ENCODE results near the gene ELP2. TPM values are rescaled to one million over a fixed set of nuclear protein-coding genes. Genes with fewer than 3 reads are reported as not detected.
"Not testable (repeated sequence)": the region's sequence is repeated elsewhere in the genome, so short reads cannot be mapped to it uniquely, and the experiment has no call there.

ELP2 gene
- polyA plus RNA-seq = 77.1 and 83.6 TPM in 2 replicates
- polyA minus RNA-seq = 112 and 141 TPM in 2 replicates

DNA sequence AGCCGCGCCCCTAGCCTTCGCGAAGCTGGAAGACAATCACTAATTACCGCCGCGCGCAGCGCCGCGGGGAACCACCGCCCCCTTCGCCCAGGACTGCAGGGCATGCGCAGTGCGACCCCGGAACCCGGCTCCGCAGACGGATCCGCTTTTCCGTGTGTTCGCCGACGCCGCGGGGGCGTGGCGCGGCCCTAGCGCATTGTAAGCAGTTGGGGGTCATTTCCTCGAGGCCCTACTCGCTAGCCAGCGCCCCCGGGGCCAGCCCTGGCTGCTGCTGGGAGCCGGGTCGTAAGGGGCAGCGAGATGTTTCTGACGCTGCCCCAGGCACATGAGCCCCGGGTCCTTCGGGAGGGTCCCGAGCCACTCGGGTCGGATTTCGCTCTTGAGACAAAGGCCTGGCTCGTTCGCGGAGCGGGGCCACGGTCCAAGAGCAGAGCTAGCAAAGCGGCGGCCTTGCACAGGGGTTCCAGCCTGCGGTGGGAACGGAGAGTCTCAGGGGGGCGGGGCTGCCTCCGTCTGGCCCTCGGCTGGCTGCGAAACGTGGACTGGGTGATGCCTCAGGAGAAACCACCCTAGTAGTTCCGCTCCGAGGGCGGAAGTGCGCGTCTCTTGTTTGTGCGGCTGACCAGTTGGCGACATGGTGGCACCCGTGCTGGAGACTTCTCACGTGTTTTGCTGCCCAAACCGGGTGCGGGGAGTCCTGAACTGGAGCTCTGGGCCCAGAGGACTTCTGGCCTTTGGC is at the start of gene ELP2, which contains the start of gene SLC39A6:
TSS of gene ELP2 (plus strand) at position 600 of the 739 bp plus-strand sequence. CDS start at position 635, 35 bp downstream.
TSS of gene SLC39A6 (minus strand) at position 41 of the 739 bp plus-strand sequence. CDS start 2,333 bp downstream, outside the sequence.
- Histone ChIP-seq H3K9me3 (ENCODE audit: low read length) (no peaks in the 10 kb centered on the region), H3K79me2 (replicated peaks; ENCODE audit: insufficient read depth, low read length) (peaks cover 89% of the 10 kb centered on the region), H3K27me3 (ENCODE audit: insufficient read depth, low read depth, low read length) (no peaks in the 10 kb centered on the region), H3K36me3 (ENCODE audit: insufficient read depth, low read length) (peaks cover 1% of the 10 kb centered on the region), H2AFZ (ENCODE audit: low read depth, low read length) (peak within 1 kb of the TSS; percentile 95), H3K9ac (ENCODE audit: low read length) (peak within 1 kb of the TSS; percentile 99), H3K9me2 (ENCODE audit: insufficient read depth, low read length) (no peaks in the 10 kb centered on the region), H4K20me1 (ENCODE audit: insufficient read depth) (no peaks in the 10 kb centered on the region), H3K27ac (ENCODE audit: low read length) (peak within 1 kb of the TSS; percentile 97), H3K4me2 (ENCODE audit: low read length) (peak within 1 kb of the TSS; percentile 90), H3K4me3 (ENCODE audit: low read length) (peak within 1 kb of the TSS; percentile 75), H3F3A (ENCODE audit: insufficient read depth, low read length, poor library complexity, severe bottlenecking) (no peaks in the 10 kb centered on the region)
- TF ChIP-seq RAD21 (conservative IDR thresholded peaks at IDR 0.05) (peak; percentile 21), EP300 (conservative IDR thresholded peaks at IDR 0.05; ENCODE audit: poor library complexity, severe bottlenecking) (peak; percentile 52), SMC3 (conservative IDR thresholded peaks at IDR 0.05; ENCODE audit: poor library complexity) (peak; percentile 23), MXI1 (conservative IDR thresholded peaks at IDR 0.05; ENCODE audit: poor library complexity, severe bottlenecking) (peak; percentile 98), TAF1 (IDR thresholded peaks at IDR 0.05; ENCODE audit: low read depth) (peak; percentile 78), EZH2 (IDR thresholded peaks at IDR 0.05; ENCODE audit: borderline replicate concordance, insufficient read depth, low read length, poor library complexity, severe bottlenecking) (no peak), POLR2AphosphoS5 (IDR thresholded peaks at IDR 0.05) (peak; percentile 83)
- TF ChIP-seq, protein P1, sequence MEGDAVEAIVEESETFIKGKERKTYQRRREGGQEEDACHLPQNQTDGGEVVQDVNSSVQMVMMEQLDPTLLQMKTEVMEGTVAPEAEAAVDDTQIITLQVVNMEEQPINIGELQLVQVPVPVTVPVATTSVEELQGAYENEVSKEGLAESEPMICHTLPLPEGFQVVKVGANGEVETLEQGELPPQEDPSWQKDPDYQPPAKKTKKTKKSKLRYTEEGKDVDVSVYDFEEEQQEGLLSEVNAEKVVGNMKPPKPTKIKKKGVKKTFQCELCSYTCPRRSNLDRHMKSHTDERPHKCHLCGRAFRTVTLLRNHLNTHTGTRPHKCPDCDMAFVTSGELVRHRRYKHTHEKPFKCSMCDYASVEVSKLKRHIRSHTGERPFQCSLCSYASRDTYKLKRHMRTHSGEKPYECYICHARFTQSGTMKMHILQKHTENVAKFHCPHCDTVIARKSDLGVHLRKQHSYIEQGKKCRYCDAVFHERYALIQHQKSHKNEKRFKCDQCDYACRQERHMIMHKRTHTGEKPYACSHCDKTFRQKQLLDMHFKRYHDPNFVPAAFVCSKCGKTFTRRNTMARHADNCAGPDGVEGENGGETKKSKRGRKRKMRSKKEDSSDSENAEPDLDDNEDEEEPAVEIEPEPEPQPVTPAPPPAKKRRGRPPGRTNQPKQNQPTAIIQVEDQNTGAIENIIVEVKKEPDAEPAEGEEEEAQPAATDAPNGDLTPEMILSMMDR (IDR thresholded peaks at IDR 0.05; ENCODE audit: poor library complexity, severe bottlenecking) = peak; percentile 34
- TF ChIP-seq, protein P2, sequence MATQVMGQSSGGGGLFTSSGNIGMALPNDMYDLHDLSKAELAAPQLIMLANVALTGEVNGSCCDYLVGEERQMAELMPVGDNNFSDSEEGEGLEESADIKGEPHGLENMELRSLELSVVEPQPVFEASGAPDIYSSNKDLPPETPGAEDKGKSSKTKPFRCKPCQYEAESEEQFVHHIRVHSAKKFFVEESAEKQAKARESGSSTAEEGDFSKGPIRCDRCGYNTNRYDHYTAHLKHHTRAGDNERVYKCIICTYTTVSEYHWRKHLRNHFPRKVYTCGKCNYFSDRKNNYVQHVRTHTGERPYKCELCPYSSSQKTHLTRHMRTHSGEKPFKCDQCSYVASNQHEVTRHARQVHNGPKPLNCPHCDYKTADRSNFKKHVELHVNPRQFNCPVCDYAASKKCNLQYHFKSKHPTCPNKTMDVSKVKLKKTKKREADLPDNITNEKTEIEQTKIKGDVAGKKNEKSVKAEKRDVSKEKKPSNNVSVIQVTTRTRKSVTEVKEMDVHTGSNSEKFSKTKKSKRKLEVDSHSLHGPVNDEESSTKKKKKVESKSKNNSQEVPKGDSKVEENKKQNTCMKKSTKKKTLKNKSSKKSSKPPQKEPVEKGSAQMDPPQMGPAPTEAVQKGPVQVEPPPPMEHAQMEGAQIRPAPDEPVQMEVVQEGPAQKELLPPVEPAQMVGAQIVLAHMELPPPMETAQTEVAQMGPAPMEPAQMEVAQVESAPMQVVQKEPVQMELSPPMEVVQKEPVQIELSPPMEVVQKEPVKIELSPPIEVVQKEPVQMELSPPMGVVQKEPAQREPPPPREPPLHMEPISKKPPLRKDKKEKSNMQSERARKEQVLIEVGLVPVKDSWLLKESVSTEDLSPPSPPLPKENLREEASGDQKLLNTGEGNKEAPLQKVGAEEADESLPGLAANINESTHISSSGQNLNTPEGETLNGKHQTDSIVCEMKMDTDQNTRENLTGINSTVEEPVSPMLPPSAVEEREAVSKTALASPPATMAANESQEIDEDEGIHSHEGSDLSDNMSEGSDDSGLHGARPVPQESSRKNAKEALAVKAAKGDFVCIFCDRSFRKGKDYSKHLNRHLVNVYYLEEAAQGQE (IDR thresholded peaks at IDR 0.05; ENCODE audit: borderline replicate concordance) = peak; percentile 70

DNA sequence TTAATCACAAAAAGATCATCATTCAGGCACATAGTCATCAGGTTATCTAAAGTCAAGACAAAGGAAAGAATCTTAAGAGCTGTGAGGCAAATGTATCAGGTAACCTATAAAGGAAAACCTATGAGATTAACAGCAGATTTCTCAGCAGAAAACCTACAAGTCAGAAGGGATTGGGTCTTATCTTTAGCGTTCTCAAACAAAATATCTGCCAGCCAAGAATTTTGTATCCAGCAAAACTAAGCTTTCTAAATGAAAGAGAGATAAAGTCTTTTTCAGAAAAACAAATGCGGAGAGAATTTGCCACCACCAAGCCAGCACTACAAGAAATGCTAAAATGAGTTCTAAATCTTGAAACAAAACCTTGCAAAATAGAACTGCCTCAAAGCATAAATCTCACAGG is 48.6 kb upstream of the ELP2 start:
- not testable (repeated sequence) for H3K27me3 ChIP-seq (ENCODE audit: insufficient read depth, low read depth, low read length); H3K9me2 ChIP-seq (ENCODE audit: insufficient read depth, low read length); H3K36me3 ChIP-seq (ENCODE audit: insufficient read depth, low read length); H3F3A ChIP-seq (ENCODE audit: insufficient read depth, low read length, poor library complexity, severe bottlenecking); H4K20me1 ChIP-seq (ENCODE audit: insufficient read depth); H3K79me2 ChIP-seq (replicated peaks; ENCODE audit: insufficient read depth, low read length); H3K4me2 ChIP-seq (ENCODE audit: low read length); H3K9ac ChIP-seq (ENCODE audit: low read length); H3K4me3 ChIP-seq (ENCODE audit: low read length); H3K27ac ChIP-seq (ENCODE audit: low read length); H3K9me3 ChIP-seq (ENCODE audit: low read length); H2AFZ ChIP-seq (ENCODE audit: low read depth, low read length)

All from neural cell (in vitro differentiated cells).